Measurements from ENCODE around the gene OR10A3.

OR10A3 gene

DNA sequence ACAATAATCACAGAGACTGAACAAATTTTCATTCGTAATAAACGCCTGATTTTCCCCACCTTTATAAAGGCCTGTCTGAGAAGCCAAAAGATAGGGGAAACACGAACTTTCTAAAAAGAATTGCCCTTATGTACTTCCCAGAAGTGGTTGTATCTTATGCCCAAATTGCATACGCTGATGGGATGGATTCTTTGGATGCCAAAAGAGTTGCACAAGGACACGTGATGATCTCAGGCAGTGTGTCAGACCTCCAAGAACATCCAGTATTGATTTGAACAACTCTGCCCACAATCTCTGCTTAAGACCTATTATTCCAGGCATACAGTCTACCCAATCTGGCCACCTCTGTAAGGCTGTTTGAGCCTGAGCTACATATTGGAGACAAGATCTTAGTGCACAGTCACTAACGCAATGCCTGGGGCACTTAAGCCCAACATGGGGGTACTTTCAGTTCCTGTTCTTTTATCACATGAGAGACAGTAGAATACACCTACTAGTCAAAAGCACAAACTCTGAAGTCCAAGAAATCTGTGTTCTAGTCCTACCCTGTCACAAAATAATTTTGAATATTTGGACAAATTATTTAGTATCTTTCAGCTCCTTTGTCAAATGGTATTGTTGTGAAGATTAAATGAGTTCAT lies 49.3 kb downstream of the OR10A3 start:
- peak; percentile 42 for DNase-seq (ENCODE audit: low read depth)

DNA sequence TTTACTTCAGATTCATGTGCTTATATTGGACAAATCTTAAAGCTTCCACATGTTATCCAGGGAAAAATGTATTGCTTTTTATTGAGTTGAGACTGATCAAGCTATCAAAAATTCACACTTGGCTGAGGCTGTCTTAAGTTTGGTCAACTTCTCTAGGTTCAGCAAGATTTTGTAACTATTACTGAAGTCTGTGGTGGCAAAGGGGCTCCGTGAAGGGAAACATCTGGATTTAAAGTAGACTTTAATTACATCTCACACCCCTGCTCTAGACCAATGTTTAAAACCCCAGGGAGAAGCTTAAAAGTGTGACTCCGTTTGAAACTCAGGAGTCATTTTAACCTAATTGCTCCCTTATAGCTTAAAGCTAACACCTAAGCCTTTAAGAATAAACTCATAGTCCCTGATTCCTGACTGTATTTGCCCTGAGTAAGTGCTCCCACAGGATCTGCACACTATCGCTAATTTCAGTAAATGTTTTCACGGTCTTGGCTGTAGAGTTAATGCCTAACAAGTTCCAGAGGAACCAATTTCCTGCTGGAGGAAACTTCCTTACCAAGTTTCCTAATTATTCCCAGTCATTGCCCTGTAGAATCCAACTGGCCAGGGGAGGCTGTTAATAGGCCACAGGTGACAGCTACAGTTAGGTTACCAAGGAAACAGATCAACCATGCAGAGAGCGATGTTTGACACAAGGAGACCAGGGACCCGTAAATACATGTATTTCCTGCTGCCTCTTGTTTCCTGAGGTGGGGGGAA lies 50.9 kb downstream of the OR10A3 start:
- no peak for DNase-seq (ENCODE audit: low read depth)

DNA sequence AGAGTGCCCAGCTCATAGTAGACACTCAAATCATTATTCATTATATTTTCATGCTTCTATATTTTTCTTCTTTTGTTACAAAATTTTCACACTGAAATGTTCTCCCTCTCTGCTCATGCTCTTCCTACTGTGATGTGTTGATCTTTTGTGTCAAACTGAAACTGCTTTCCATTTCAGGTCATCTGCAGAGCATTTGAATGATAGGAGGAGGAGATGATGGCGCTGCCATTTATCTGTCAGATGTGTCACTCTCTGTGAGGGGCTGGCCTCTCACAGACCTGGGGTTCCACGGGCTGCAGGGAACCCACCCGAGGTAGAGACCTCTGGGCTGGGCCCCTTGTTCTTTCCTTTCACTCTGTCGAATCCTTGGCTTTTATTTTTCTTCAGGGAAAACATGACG lies 51.5 kb downstream of the OR10A3 start:
- DNase-seq (ENCODE audit: low read depth): no peak
